GM23248 (cell line): ENCODE results near the gene HMG20A. TPM values are rescaled to one million over a fixed set of nuclear protein-coding genes. Genes with fewer than 3 reads are reported as not detected.

Experiments
- DNase-seq: peaks from one replicate; pipeline ENCODE4 v3.0.0-alpha.2; 2015
- H2AFZ ChIP-seq: fragments of 200-600 bp; sonication (generic); 2 replicates; pipeline ENCODE4 v1.6.1; 2016; ENCODE audit warnings: antibody characterized with exemption
- H3F3A ChIP-seq: fragments of 200-600 bp; sonication (generic); 2 replicates; pipeline ENCODE4 v1.6.1; 2016; ENCODE audit warnings: mild to moderate bottlenecking, antibody characterized with exemption, mixed run types; ENCODE audit not compliant: insufficient read depth
- H3K27ac ChIP-seq: fragments of 200-600 bp; sonication (generic); 2 replicates; pipeline ENCODE4 v1.5.1; 2016; ENCODE audit warnings: mild to moderate bottlenecking
- H3K27me3 ChIP-seq: fragments of 200-600 bp; sonication (generic); replicated peaks from 2 replicates; pipeline ENCODE4 v1.6.1; 2016; ENCODE audit warnings: mild to moderate bottlenecking; ENCODE audit not compliant: insufficient read depth
- H3K36me3 ChIP-seq: fragments of 200-600 bp; sonication (generic); 2 replicates; pipeline ENCODE4 v1.6.1; 2016; ENCODE audit warnings: low read depth, mild to moderate bottlenecking
- H3K4me1 ChIP-seq: fragments of 200-600 bp; sonication (generic); 2 replicates; pipeline ENCODE4 v1.6.1; 2016; ENCODE audit warnings: mild to moderate bottlenecking; ENCODE audit not compliant: insufficient read depth
- H3K4me2 ChIP-seq: fragments of 200-600 bp; sonication (generic); one replicate; pipeline ENCODE4 v1.6.1; 2016; ENCODE audit warnings: mild to moderate bottlenecking; ENCODE audit not compliant: unreplicated experiment
- H3K4me3 ChIP-seq: fragments of 200-600 bp; sonication (generic); 2 replicates; pipeline ENCODE4 v1.5.1; 2016; ENCODE audit warnings: mild to moderate bottlenecking
- H3K79me2 ChIP-seq: fragments of 200-600 bp; sonication (generic); 2 replicates; pipeline ENCODE4 v1.6.1; 2016; ENCODE audit warnings: mild to moderate bottlenecking; ENCODE audit not compliant: insufficient read depth
- H3K9ac ChIP-seq: fragments of 200-600 bp; sonication (generic); 2 replicates; pipeline ENCODE4 v1.6.1; 2016; ENCODE audit warnings: mild to moderate bottlenecking
- H3K9me2 ChIP-seq: fragments of 200-600 bp; sonication (generic); 2 replicates; pipeline ENCODE4 v1.6.1; 2016; ENCODE audit warnings: mixed run types, mild to moderate bottlenecking, moderate library complexity; ENCODE audit not compliant: insufficient read depth
- H3K9me3 ChIP-seq: fragments of 200-600 bp; sonication (generic); one replicate; pipeline ENCODE4 v1.6.1; 2017; ENCODE audit warnings: low read depth
- H4K20me1 ChIP-seq: fragments of 200-600 bp; sonication (generic); 2 replicates; pipeline ENCODE4 v1.6.0; 2016; ENCODE audit not compliant: insufficient read depth
- EZH2 ChIP-seq: fragments of 200-600 bp; sonication (generic); IDR thresholded peaks from 2 replicates; pipeline ENCODE4 v1.6.1; 2018; ENCODE audit warnings: antibody characterized with exemption, mild to moderate bottlenecking; ENCODE audit not compliant: insufficient read depth, poor library complexity, severe bottlenecking
- EZH2phosphoT487 ChIP-seq: fragments of 200-600 bp; sonication (generic); IDR thresholded peaks from 2 replicates; pipeline ENCODE4 v1.6.1; 2018; ENCODE audit warnings: antibody characterized with exemption, moderate library complexity, mild to moderate bottlenecking, low read depth; ENCODE audit not compliant: insufficient read depth
- WGBS, 2 experiments: methylation state at CpG; one replicate each; pipeline ENCODE4 v1.1.6; 2015 to 2017; ENCODE audit warnings: low lambda C conversion rate in 2 of 2, low coverage in 1 of 2; ENCODE audit errors: missing lambda C conversion rate in 2 of 2; 5-methylcytosine and 5-hydroxymethylcytosine counted together
- in situ Hi-C: fragments of 300-500 bp; cut with MboI; formaldehyde crosslinking; loops from 2 replicates; pipeline ENCODE4 v1.15.0; 2020
- polyA plus RNA-seq: library from polyadenylated mRNA; unstranded; fragments of >200 nt; fragmentation: Nextera tagmentation; extraction: Ambion mirVana; gene quantifications from 2 replicates; pipeline ENCODE4 v1.2.1, GENCODE V29; 2016
- total RNA-seq: library from RNA; depleted of rRNA; stranded (reverse); fragments of >200 nt; shearing (Covaris generic); gene quantifications from 2 replicates; pipeline ENCODE4 v1.2.3, GENCODE V29; 2014

HMG20A gene
- total and polyA plus RNA-seq, 2 experiments from 2014 or later, result 15.1 to 25.1 TPM

- H3K27me3 ChIP-seq, result no peaks in the 10 kb centered on the region
- peaks cover 8% of the 10 kb centered on the region; the same call in 1 of the 2 replicates for H3K4me1 ChIP-seq
- no peak overlapping the region for H3K4me3 ChIP-seq
- peaks cover 30% of the 10 kb centered on the region for H3K36me3 ChIP-seq
- H3F3A ChIP-seq, result no peaks in the 10 kb centered on the region
- no peak overlapping the region for H3K4me2 ChIP-seq
- DNase-seq, result no peak
- no peaks in the 10 kb centered on the region for H4K20me1 ChIP-seq
- H3K27ac ChIP-seq, result no peak overlapping the region
- H3K79me2 ChIP-seq, result no peaks in the 10 kb centered on the region
- in situ Hi-C loops, result no loop called here
- 96 to 98% methylated on average over 3 of the region's 3 CpGs for WGBS, 2 experiments
- no peaks in the 10 kb centered on the region for H3K9me3 ChIP-seq
- no peak overlapping the region for H3K9ac ChIP-seq
- no peaks in the 10 kb centered on the region for H3K9me2 ChIP-seq
- no peak overlapping the region for H2AFZ ChIP-seq
- TF ChIP-seq EZH2phosphoT487 (no peak), EZH2 (no peak)
Measured at GRCh38 chr15:77474310-77474988, 53.8 kb downstream of the HMG20A start.

GRCh38 chr15:77475001-77475400, 54.3 kb downstream of the HMG20A start:
- Histone ChIP-seq H4K20me1 (no peaks in the 10 kb centered on the region), H3K4me2 (no peak overlapping the region), H2AFZ (no peak overlapping the region), H3K79me2 (no peaks in the 10 kb centered on the region), H3F3A (no peaks in the 10 kb centered on the region), H3K4me1 (peaks cover 8% of the 10 kb centered on the region; the same call in 1 of the 2 replicates), H3K36me3 (peaks cover 34% of the 10 kb centered on the region), H3K9me2 (no peaks in the 10 kb centered on the region), H3K27me3 (no peaks in the 10 kb centered on the region), H3K9me3 (no peaks in the 10 kb centered on the region), H3K9ac (no peak overlapping the region), H3K27ac (no peak overlapping the region), H3K4me3 (no peak overlapping the region)
- in situ Hi-C loops, result no loop called here
- TF ChIP-seq EZH2, result no peak
- no peak for TF ChIP-seq EZH2phosphoT487
- DNase-seq, result no peak
- 98 to 100% methylated on average over 2 of the region's 2 CpGs for WGBS, 2 experiments

GRCh38 chr15:77475898-77476297, 55.2 kb downstream of the HMG20A start:
- Histone ChIP-seq H3K4me1 (peaks cover 11% of the 10 kb centered on the region), H3K4me3 (no peak overlapping the region), H3K9me2 (no peaks in the 10 kb centered on the region), H3K27ac (no peak overlapping the region), H3K9ac (no peak overlapping the region), H3F3A (peaks cover 4% of the 10 kb centered on the region), H3K4me2 (no peak overlapping the region), H3K9me3 (no peaks in the 10 kb centered on the region), H4K20me1 (no peaks in the 10 kb centered on the region), H3K36me3 (peaks cover 37% of the 10 kb centered on the region), H3K27me3 (no peaks in the 10 kb centered on the region), H3K79me2 (no peaks in the 10 kb centered on the region), H2AFZ (no peak overlapping the region)
- in situ Hi-C loops, result no loop called here
- WGBS, 2 experiments, result 97 to 100% methylated on average over 5 of the region's 5 CpGs
- TF ChIP-seq EZH2phosphoT487 (no peak), EZH2 (no peak)
- DNase-seq, result no peak

- 100% methylated on average over 1 of the region's 1 CpG for WGBS, 2 experiments
Measured at GRCh38 chr15:77476995-77477394, 56.3 kb downstream of the HMG20A start.

More at GRCh38 chr15:77476995-77477394, 56.3 kb downstream of the HMG20A start:
- no peaks in the 10 kb centered on the region for H3K9me2 ChIP-seq
- no peak overlapping the region for H2AFZ ChIP-seq
- H4K20me1 ChIP-seq, result no peaks in the 10 kb centered on the region
- H3K4me3 ChIP-seq, result no peak overlapping the region
- peaks cover 15% of the 10 kb centered on the region for H3F3A ChIP-seq
- H3K4me2 ChIP-seq, result no peak overlapping the region
- H3K9ac ChIP-seq, result no peak overlapping the region
- TF ChIP-seq EZH2, result no peak
- no peak for TF ChIP-seq EZH2phosphoT487
- DNase-seq, result no peak
- no peaks in the 10 kb centered on the region for H3K27me3 ChIP-seq
- peaks cover 34% of the 10 kb centered on the region for H3K36me3 ChIP-seq
- H3K4me1 ChIP-seq, result peaks cover 22% of the 10 kb centered on the region
- in situ Hi-C loops, result no loop called here
- H3K9me3 ChIP-seq, result no peaks in the 10 kb centered on the region
- H3K27ac ChIP-seq, result no peak overlapping the region
- no peaks in the 10 kb centered on the region for H3K79me2 ChIP-seq
